HEK293 (cell line): Measurements from ENCODE around the gene DMWD.

Experiments used
- CTCF ChIA-PET: fragments of 350-600 bp; formaldehyde crosslinking; extraction: SDS; loops from one replicate; lab custom pipeline; 2021; ENCODE audit warnings: antibody characterized with exemption; lab: Yijun Ruan, JAX
- POLR2A ChIA-PET: fragments of 300-600 bp; formaldehyde crosslinking; extraction: SDS; loops from one replicate; lab custom pipeline; 2020; ENCODE audit warnings: antibody characterized with exemption, inconsistent platforms; lab: Yijun Ruan, JAX
- H3K27ac ChIP-seq: fragments of 200-500 bp; sonication (Bioruptor generic); 2 replicates; pipeline ENCODE4 v1.5.1; 2014; ENCODE audit warnings: low read depth, low read length, control low read depth, inconsistent platforms; ENCODE audit errors: extremely low read depth
- H3K36me3 ChIP-seq, 2 experiments: fragments of 200-500 bp in 1 of 2; sonication (Bioruptor generic) in 1 of 2; 1 replicate in 1 of 2; 2 replicates in 1 of 2; pipeline ENCODE4 v1.5.1; 2014 to 2017; ENCODE audit warnings: inconsistent platforms in 2 of 2, low read length in 2 of 2; ENCODE audit not compliant: control insufficient read depth in 2 of 2, insufficient read depth in 1 of 2
- H3K4me1 ChIP-seq: fragments of 200-500 bp; sonication (Bioruptor generic); 2 replicates; pipeline ENCODE4 v1.5.1; 2014; ENCODE audit warnings: mild to moderate bottlenecking, low read length, inconsistent platforms; ENCODE audit not compliant: control insufficient read depth, insufficient read depth
- H3K4me3 ChIP-seq: 2 replicates; pipeline ENCODE4 v1.5.1; 2011; ENCODE audit warnings: low read depth, mild to moderate bottlenecking, control low read depth, low read length, moderate library complexity
- H3K9me3 ChIP-seq: fragments of 200-500 bp; sonication (Bioruptor generic); 2 replicates; pipeline ENCODE4 v1.5.1; 2014; ENCODE audit warnings: low read depth, low read length, inconsistent platforms; ENCODE audit not compliant: control insufficient read depth, insufficient read depth
- IKZF3 ChIP-seq: fragments of 450-650 bp; IDR thresholded peaks from 2 replicates; pipeline ENCODE4 v1.5.0; 2018; ENCODE audit warnings: missing biosample characterization, mild to moderate bottlenecking, missing genetic modification characterization, moderate library complexity
- PRDM1 ChIP-seq: fragments of 450-650 bp; formaldehyde crosslinking; IDR thresholded peaks from 2 replicates; pipeline ENCODE4; 2016; ENCODE audit warnings: missing biosample characterization, missing genetic modification characterization
- SALL2 ChIP-seq: fragments of 450-650 bp; formaldehyde crosslinking; IDR thresholded peaks from 2 replicates; pipeline ENCODE4 v1.5.0; 2017; ENCODE audit warnings: missing biosample characterization, mild to moderate bottlenecking, missing genetic modification characterization, borderline replicate concordance
- SP7 ChIP-seq: fragments of 450-650 bp; formaldehyde crosslinking; IDR thresholded peaks from 2 replicates; pipeline ENCODE4 v1.5.1; 2016; ENCODE audit warnings: missing biosample characterization, missing genetic modification characterization
- ZNF274 ChIP-seq, 2 experiments: fragments of 200-500 bp in 1 of 2; fragments of 450-650 bp in 1 of 2; sonication (Bioruptor generic) in 1 of 2; formaldehyde crosslinking in 1 of 2; IDR thresholded peaks; 2 replicates each; pipeline versions ENCODE4 v1.5.1 to v1.6.1; 2014 to 2016; ENCODE audit warnings: borderline replicate concordance in 1 of 2, inconsistent platforms in 1 of 2, low read length in 1 of 2, missing biosample characterization in 1 of 2, missing genetic modification characterization in 1 of 2
- ZNF311 ChIP-seq: fragments of 450-650 bp; formaldehyde crosslinking; IDR thresholded peaks from 2 replicates; pipeline ENCODE4 v1.5.1; 2017; ENCODE audit warnings: missing biosample characterization, missing genetic modification characterization, borderline replicate concordance
- ZNF37A ChIP-seq: fragments of 450-650 bp; IDR thresholded peaks from 2 replicates; pipeline ENCODE4 v1.5.1; 2018; ENCODE audit warnings: missing biosample characterization, missing genetic modification characterization
- ZNF426 ChIP-seq: fragments of 450-650 bp; formaldehyde crosslinking; IDR thresholded peaks from 2 replicates; pipeline ENCODE4 v1.5.1; 2017; ENCODE audit warnings: missing biosample characterization, missing genetic modification characterization, mild to moderate bottlenecking, inconsistent platforms, moderate library complexity
- ZNF510 ChIP-seq: fragments of 450-650 bp; formaldehyde crosslinking; IDR thresholded peaks from 2 replicates; pipeline ENCODE4 v1.5.1; 2018; ENCODE audit warnings: mild to moderate bottlenecking, missing genetic modification characterization, missing biosample characterization; ENCODE audit not compliant: insufficient replicate concordance
- ZNF529 ChIP-seq: fragments of 450-650 bp; formaldehyde crosslinking; IDR thresholded peaks from 2 replicates; pipeline ENCODE4 v1.5.1; 2017; ENCODE audit warnings: missing genetic modification characterization, missing biosample characterization; ENCODE audit not compliant: insufficient replicate concordance
- ZNF561 ChIP-seq: fragments of 450-650 bp; IDR thresholded peaks from 2 replicates; pipeline ENCODE4 v1.5.1; 2018; ENCODE audit warnings: missing biosample characterization, missing genetic modification characterization, borderline replicate concordance
- ZNF600 ChIP-seq: fragments of 450-650 bp; formaldehyde crosslinking; IDR thresholded peaks from 2 replicates; pipeline ENCODE4 v1.5.1; 2016; ENCODE audit warnings: missing biosample characterization, missing genetic modification characterization
- ZNF654 ChIP-seq: fragments of 450-650 bp; formaldehyde crosslinking; IDR thresholded peaks from 2 replicates; pipeline ENCODE4 v1.5.1; 2016; ENCODE audit warnings: low read depth, missing biosample characterization, missing genetic modification characterization
- ZNF658 ChIP-seq: fragments of 450-650 bp; formaldehyde crosslinking; IDR thresholded peaks from 2 replicates; pipeline ENCODE4; 2016; ENCODE audit warnings: missing biosample characterization, missing genetic modification characterization
- ZNF776 ChIP-seq: fragments of 450-650 bp; formaldehyde crosslinking; IDR thresholded peaks from 2 replicates; pipeline ENCODE4 v1.5.0; 2017; ENCODE audit warnings: missing biosample characterization, missing genetic modification characterization, borderline replicate concordance
- ZNF843 ChIP-seq: fragments of 450-650 bp; formaldehyde crosslinking; IDR thresholded peaks from 2 replicates; pipeline ENCODE4 v1.5.1; 2016; ENCODE audit warnings: missing biosample characterization, missing genetic modification characterization
- ZXDB ChIP-seq: fragments of 450-650 bp; formaldehyde crosslinking; IDR thresholded peaks from 2 replicates; pipeline ENCODE4 v1.5.1; 2016; ENCODE audit warnings: missing biosample characterization, missing genetic modification characterization
- TF ChIP-seq, protein P1 (sequence below): fragments of 450-650 bp; formaldehyde crosslinking; IDR thresholded peaks from 2 replicates; pipeline ENCODE4 v1.5.1; 2017; ENCODE audit warnings: missing biosample characterization, mild to moderate bottlenecking, missing genetic modification characterization, moderate library complexity
- TF ChIP-seq, protein P2 (sequence below): fragments of 450-650 bp; formaldehyde crosslinking; IDR thresholded peaks from 2 replicates; pipeline ENCODE4 v1.5.1; 2016; ENCODE audit warnings: missing biosample characterization, missing genetic modification characterization
- TF ChIP-seq, protein P3 (sequence below): fragments of 450-650 bp; formaldehyde crosslinking; IDR thresholded peaks from 2 replicates; pipeline ENCODE4 v1.5.1; 2017; ENCODE audit warnings: missing biosample characterization, missing genetic modification characterization
- TF ChIP-seq, protein P4 (sequence below): fragments of 450-650 bp; formaldehyde crosslinking; IDR thresholded peaks from 2 replicates; pipeline ENCODE4 v1.5.1; 2016; ENCODE audit warnings: missing biosample characterization, missing genetic modification characterization
- TF ChIP-seq, protein P5 (sequence below): IDR thresholded peaks from 2 replicates; pipeline ENCODE4 v1.6.1; 2011; ENCODE audit warnings: mild to moderate bottlenecking, low read depth, low read length, borderline replicate concordance

DMWD gene

DNA sequence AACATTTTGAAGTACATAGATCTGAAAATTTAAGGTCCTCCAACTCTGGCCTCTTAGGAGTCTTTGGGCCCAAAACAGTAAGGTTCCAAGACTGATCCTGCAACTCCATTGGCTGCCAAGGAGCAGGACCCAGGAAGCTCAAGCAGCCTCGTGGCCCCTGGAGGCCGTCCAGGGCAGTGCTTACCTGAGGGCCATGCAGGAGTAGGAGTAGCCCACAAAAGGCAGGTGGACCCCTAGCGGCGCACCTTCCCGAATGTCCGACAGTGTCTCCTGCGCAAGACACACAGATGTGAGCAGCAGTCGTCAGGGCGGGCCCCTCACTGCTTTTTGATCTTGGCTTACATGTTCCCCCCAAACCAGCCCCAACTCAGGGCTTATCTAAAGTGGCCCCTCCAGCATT lies 17.9 kb downstream of the DMWD start (continued):
- TF ChIP-seq, protein P1, sequence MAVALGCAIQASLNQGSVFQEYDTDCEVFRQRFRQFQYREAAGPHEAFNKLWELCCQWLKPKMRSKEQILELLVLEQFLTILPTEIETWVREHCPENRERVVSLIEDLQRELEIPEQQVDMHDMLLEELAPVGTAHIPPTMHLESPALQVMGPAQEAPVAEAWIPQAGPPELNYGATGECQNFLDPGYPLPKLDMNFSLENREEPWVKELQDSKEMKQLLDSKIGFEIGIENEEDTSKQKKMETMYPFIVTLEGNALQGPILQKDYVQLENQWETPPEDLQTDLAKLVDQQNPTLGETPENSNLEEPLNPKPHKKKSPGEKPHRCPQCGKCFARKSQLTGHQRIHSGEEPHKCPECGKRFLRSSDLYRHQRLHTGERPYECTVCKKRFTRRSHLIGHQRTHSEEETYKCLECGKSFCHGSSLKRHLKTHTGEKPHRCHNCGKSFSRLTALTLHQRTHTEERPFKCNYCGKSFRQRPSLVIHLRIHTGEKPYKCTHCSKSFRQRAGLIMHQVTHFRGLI (tag by site-specific recombination): no peak
- no peak for TF ChIP-seq ZNF37A (tag by site-specific recombination)
- TF ChIP-seq, protein P2, sequence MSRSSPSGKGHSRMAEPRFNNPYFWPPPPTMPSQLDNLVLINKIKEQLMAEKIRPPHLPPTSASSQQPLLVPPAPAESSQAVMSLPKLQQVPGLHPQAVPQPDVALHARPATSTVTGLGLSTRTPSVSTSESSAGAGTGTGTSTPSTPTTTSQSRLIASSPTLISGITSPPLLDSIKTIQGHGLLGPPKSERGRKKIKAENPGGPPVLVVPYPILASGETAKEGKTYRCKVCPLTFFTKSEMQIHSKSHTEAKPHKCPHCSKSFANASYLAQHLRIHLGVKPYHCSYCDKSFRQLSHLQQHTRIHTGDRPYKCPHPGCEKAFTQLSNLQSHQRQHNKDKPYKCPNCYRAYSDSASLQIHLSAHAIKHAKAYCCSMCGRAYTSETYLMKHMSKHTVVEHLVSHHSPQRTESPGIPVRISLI (tag by site-specific recombination): no peak

DNA sequence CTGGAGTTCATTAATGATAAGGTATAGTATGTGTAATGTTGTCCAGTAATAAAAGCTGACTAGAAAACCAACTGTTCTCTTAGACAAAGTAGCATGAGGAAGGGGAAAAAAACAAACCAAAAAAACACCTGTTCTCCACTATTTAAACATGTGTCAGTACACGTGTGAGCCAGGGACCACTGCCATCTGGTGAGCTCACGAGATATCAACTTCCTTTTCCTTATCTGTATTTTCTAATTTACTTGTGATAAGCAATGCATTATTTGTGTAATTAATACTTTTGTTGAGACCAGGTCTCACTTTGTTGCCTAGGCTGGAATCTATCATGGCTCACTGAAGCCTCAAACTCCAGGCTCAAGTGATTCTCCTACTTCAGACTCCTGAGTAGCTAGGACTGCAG lies 19.3 kb downstream of the DMWD start:
- Histone ChIP-seq H3K36me3 (peaks cover 16 to 49% of the 10 kb centered on the region in 2 experiments), H3K27ac (no peak overlapping the region), H3K4me3 (no peak overlapping the region), H3K9me3 (no peaks in the 10 kb centered on the region), H3K4me1 (peaks cover 6% of the 10 kb centered on the region)
- CTCF ChIA-PET: interaction anchor here (0.5 to 2.5 kb wide), 5 partner anchors 26 to 304 kb away, joined by 3 to 9 read pairs (median 4); no protein-coding TSS in a partner anchor
- POLR2A ChIA-PET: interaction anchor here (1.4 to 7.2 kb wide), 5 partner anchors 10 to 85 kb away, joined by 3 to 111 read pairs (median 11); partner anchors contain the start of genes DMPK, DMWD, QPCTL and SNRPD2
- TF ChIP-seq SP7 (tag by site-specific recombination) (no peak), IKZF3 (tag by site-specific recombination) (no peak), PRDM1 (tag by site-specific recombination) (no peak), SALL2 (tag by site-specific recombination) (no peak), ZNF561 (tag by site-specific recombination) (no peak), ZNF843 (no peak), ZNF658 (no peak), ZNF311 (tag by site-specific recombination) (no peak), ZNF274 (IDR thresholded peaks at IDR 0.05; ENCODE audit: low read length) (no peak), ZNF274 (tag by site-specific recombination; IDR thresholded peaks at IDR 0.05; ENCODE audit: borderline replicate concordance) (no peak), ZNF426 (tag by site-specific recombination) (no peak), ZNF776 (tag by site-specific recombination) (no peak), ZNF654 (tag by site-specific recombination) (no peak), ZXDB (tag by site-specific recombination) (no peak), ZNF529 (no peak), ZNF510 (no peak), ZNF600 (tag by site-specific recombination) (no peak)
- TF ChIP-seq, protein P3, sequence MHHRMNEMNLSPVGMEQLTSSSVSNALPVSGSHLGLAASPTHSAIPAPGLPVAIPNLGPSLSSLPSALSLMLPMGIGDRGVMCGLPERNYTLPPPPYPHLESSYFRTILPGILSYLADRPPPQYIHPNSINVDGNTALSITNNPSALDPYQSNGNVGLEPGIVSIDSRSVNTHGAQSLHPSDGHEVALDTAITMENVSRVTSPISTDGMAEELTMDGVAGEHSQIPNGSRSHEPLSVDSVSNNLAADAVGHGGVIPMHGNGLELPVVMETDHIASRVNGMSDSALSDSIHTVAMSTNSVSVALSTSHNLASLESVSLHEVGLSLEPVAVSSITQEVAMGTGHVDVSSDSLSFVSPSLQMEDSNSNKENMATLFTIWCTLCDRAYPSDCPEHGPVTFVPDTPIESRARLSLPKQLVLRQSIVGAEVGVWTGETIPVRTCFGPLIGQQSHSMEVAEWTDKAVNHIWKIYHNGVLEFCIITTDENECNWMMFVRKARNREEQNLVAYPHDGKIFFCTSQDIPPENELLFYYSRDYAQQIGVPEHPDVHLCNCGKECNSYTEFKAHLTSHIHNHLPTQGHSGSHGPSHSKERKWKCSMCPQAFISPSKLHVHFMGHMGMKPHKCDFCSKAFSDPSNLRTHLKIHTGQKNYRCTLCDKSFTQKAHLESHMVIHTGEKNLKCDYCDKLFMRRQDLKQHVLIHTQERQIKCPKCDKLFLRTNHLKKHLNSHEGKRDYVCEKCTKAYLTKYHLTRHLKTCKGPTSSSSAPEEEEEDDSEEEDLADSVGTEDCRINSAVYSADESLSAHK: no peak
- TF ChIP-seq, protein P4, sequence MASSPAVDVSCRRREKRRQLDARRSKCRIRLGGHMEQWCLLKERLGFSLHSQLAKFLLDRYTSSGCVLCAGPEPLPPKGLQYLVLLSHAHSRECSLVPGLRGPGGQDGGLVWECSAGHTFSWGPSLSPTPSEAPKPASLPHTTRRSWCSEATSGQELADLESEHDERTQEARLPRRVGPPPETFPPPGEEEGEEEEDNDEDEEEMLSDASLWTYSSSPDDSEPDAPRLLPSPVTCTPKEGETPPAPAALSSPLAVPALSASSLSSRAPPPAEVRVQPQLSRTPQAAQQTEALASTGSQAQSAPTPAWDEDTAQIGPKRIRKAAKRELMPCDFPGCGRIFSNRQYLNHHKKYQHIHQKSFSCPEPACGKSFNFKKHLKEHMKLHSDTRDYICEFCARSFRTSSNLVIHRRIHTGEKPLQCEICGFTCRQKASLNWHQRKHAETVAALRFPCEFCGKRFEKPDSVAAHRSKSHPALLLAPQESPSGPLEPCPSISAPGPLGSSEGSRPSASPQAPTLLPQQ: no peak
- TF ChIP-seq, protein P5, sequence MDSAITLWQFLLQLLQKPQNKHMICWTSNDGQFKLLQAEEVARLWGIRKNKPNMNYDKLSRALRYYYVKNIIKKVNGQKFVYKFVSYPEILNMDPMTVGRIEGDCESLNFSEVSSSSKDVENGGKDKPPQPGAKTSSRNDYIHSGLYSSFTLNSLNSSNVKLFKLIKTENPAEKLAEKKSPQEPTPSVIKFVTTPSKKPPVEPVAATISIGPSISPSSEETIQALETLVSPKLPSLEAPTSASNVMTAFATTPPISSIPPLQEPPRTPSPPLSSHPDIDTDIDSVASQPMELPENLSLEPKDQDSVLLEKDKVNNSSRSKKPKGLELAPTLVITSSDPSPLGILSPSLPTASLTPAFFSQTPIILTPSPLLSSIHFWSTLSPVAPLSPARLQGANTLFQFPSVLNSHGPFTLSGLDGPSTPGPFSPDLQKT: no peak
